GM18868 (cell line): ENCODE results near the gene DIS3L.
"Not testable (repeated sequence)": the region's sequence is repeated elsewhere in the genome, so short reads cannot be mapped to it uniquely, and the experiment has no call there.

Experiments used
- ATAC-seq: cut with Tn5 transposase; IDR thresholded peaks from one replicate; pipeline ENCODE4 v1.9.1; 2021; ENCODE audit warnings: mild to moderate bottlenecking, moderate library complexity; ENCODE audit not compliant: unreplicated experiment

Gene DIS3L

GRCh38 chr15:66308531-66308930 is 15.2 kb downstream of the DIS3L start:
- ATAC-seq: no peak

- ATAC-seq: no peak
Observed at GRCh38 chr15:66309828-66310227, 16.5 kb downstream of the DIS3L start.

DNA sequence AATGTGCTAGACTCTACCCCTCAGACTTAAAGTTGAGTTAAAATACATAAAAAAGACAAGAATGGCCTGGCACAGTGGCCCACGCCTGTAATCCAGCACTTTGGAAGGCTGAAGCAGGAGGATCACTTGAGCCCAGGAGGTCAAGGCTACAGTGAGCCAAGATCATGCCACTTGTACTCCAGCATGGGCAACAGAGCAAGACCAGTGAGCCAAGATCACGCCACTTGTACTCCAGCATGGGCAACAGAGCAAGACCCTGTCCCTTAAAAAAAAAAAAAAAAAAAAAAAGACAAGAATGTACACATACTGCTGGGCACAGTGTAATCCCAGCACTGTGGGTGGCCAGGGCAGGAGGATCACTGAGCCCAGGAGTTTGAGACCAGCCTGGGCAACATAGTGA is 17.4 kb downstream of the DIS3L start:
- ATAC-seq: no peak

GRCh38 chr15:66312144-66312543 is 18.8 kb downstream of the DIS3L start:
- ATAC-seq: no peak

DNA sequence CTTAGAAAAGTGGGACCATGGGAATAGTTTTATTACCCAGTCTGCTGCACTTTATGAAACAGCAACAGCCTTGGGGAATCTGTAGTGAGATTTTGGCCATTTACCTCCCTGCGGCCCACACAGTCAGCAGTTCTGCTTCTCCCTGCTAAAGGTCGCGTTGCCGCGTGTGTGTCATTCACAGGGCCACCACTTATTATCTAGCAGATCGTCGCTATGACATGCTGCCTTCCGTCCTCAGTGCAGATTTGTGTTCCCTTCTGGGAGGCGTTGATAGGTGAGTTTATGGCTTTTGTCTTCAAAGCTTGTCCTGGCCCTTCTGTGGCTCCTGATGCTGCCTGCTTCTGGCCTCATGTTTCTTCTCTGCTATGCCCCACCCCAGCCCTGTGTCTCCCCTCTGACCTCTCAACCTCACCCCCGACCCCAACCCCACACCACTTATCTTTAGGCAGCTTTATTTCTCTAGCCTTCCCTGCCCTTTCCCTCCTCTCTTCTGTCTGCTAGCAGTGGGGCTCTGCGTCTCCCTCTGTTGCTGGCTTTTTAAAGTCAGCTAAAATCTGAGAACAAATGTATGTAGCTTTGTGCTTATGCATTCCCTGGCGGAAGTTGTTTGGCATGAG is 30.1 kb downstream of the DIS3L start:
- no peak for ATAC-seq

- no peak for ATAC-seq
Observed at GRCh38 chr15:66326051-66326450, 32.7 kb downstream of the DIS3L start.

GRCh38 chr15:66327736-66328135 is 34.4 kb downstream of the DIS3L start:
- no peak for ATAC-seq

DNA sequence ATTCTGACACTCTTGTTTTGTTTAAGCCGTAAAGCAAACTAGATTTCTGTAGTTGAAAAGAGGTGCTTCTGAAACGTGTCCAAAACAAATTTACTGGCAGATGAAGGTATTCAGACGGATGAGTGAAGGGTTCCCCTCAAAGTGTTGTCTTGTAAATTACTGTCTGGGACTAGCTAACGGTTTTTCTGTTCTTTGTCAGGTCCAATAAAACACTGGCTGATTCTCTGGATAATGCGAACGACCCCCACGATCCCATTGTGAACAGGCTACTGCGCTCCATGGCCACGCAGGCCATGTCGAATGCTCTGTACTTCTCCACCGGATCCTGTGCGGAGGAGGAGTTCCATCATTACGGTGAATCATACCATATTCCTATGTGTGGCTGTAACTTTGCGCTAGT is 35.4 kb downstream of the DIS3L start:
- ATAC-seq: no peak

- ATAC-seq: not testable (repeated sequence)
Observed at GRCh38 chr15:66348530-66348929, 55.2 kb downstream of the DIS3L start.

DNA sequence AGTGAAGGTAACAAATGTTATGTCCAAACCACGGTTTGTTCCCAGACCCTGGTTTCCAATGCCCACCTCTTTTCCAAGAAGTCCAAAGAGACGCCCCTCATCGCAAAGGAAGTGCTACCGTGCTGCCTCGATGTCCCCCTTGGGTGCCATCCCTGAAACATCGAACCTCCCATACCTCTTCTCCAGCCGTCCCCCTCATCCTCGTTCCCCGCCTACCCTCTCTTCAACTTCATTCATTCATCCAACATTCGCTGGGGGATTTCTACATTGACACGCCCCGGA is 62.6 kb downstream of the DIS3L start:
- ATAC-seq: no peak

GRCh38 chr15:66356359-66357236 is 63.2 kb downstream of the DIS3L start, which contains the start of gene TIPIN:
Gene TIPIN (minus strand): TSS chr15:66356685. CDS start chr15:66352947, 3,738 bp downstream.
- ATAC-seq: peak; percentile 87

DNA sequence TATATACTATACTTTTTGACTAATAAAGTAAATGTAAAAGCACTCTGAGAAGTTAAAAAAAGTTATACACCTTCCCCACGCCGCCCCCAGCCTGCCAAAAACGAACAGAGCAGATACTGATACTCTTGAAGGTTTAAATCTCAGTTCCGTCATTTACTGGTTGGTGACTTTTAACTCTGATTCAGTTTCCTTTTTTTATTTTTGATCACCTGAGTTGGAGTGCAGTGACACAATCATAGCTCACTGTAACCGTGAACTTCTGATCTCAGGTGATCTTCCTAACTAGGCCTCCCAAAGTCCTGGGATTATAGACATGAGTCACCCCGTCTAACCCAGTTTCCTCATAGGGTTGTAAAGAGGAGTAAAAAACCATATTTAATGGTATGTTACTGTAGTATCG is 66.4 kb downstream of the DIS3L start:
- ATAC-seq: no peak

- not testable (repeated sequence) for ATAC-seq
Observed at GRCh38 chr15:66361745-66362460, 68.5 kb downstream of the DIS3L start.

GRCh38 chr15:66362776-66363175 is 69.4 kb downstream of the DIS3L start:
- ATAC-seq: no peak

GRCh38 chr15:66364944-66365528 is 71.7 kb downstream of the DIS3L start:
- ATAC-seq: no peak

GRCh38 chr15:66369773-66370651 is 76.6 kb downstream of the DIS3L start:
- no peak for ATAC-seq

DNA sequence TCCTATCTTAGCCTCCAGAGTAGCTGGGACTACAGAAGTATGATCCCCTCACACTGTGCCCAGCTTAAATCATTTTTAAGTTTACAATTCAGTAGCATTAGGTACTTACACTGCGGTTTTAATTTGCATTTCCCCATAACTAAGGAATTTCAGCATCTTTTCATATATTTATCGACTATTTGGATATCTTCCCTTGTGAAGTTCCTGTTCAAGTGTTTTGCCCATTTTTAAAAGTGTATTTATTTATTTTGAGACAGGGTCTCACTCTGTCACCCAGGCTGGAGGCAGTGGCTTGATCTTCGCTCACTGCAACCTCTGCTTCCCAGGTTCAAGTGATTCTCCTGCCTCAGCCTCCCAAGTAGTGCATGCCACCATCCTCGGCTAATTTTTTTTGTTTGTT is 80.8 kb downstream of the DIS3L start:
- ATAC-seq: no peak

GRCh38 chr15:66378814-66379430 is 85.6 kb downstream of the DIS3L start:
- ATAC-seq: no peak

- ATAC-seq: not testable (repeated sequence)
Observed at GRCh38 chr15:66381376-66381775, 88.0 kb downstream of the DIS3L start.
